Neural cell (in vitro differentiated cells): ENCODE measurements around the gene ASIC2. TPM values are rescaled to one million over a fixed set of nuclear protein-coding genes. Genes with fewer than 3 reads are reported as not detected.

Source experiments
- H2AFZ ChIP-seq: fragments of 200-600, 300-800 bp; sonication (generic), shearing (Covaris generic); 2 replicates; pipeline ENCODE4 v1.6.0; 2014; ENCODE audit warnings: low read depth, mild to moderate bottlenecking, antibody characterized with exemption, low read length, moderate library complexity
- H3F3A ChIP-seq: fragments of 200-600 bp; shearing (Covaris generic); 2 replicates; pipeline ENCODE4 v1.6.1; 2016; ENCODE audit warnings: mild to moderate bottlenecking, moderate library complexity, mixed read lengths, antibody characterized with exemption, low read length; ENCODE audit not compliant: insufficient read depth, poor library complexity, severe bottlenecking
- H3K27ac ChIP-seq: fragments of 200-600, 300-800 bp; sonication (generic), shearing (Covaris generic); 2 replicates; pipeline ENCODE4 v1.5.1; 2014; ENCODE audit warnings: mild to moderate bottlenecking, low read length, moderate library complexity
- H3K27me3 ChIP-seq: fragments of 300-800, 200-600 bp; sonication (generic), shearing (Covaris generic); 2 replicates; pipeline ENCODE4 v1.6.0; 2014; ENCODE audit warnings: mild to moderate bottlenecking, low read depth, low read length, moderate library complexity; ENCODE audit not compliant: insufficient read depth
- H3K36me3 ChIP-seq: fragments of 300-800, 200-600 bp; sonication (generic), shearing (Covaris generic); 2 replicates; pipeline ENCODE4 v1.5.1; 2014; ENCODE audit warnings: mild to moderate bottlenecking, antibody characterized with exemption, low read length, moderate library complexity; ENCODE audit not compliant: insufficient read depth
- H3K4me2 ChIP-seq: fragments of 300-800, 200-600 bp; sonication (generic), shearing (Covaris generic); 2 replicates; pipeline ENCODE4 v1.6.0; 2014; ENCODE audit warnings: mild to moderate bottlenecking, low read length
- H3K4me3 ChIP-seq: fragments of 300-800, 200-600 bp; sonication (generic), shearing (Covaris generic); 2 replicates; pipeline ENCODE4 v1.5.1; 2014; ENCODE audit warnings: mild to moderate bottlenecking, low read length, moderate library complexity
- H3K79me2 ChIP-seq: fragments of 200-600 bp; shearing (Covaris generic); replicated peaks from 2 replicates; pipeline ENCODE4 v1.6.0; 2014; ENCODE audit warnings: mild to moderate bottlenecking, low read length, moderate library complexity; ENCODE audit not compliant: insufficient read depth
- H3K9ac ChIP-seq: fragments of 300-800, 200-600 bp; sonication (generic), shearing (Covaris generic); 2 replicates; pipeline ENCODE4 v1.6.1; 2016; ENCODE audit warnings: mild to moderate bottlenecking, low read length, mixed read lengths
- H3K9me2 ChIP-seq: fragments of 200-600 bp; shearing (Covaris generic); 2 replicates; pipeline ENCODE4 v1.6.1; 2016; ENCODE audit warnings: mild to moderate bottlenecking, low read length, mixed read lengths; ENCODE audit not compliant: insufficient read depth
- H3K9me3 ChIP-seq: fragments of 200-600, 300-800 bp; sonication (generic), shearing (Covaris generic); 2 replicates; pipeline ENCODE4 v1.6.1; 2016; ENCODE audit warnings: mild to moderate bottlenecking, mixed run types, low read length, moderate library complexity, mixed read lengths
- H4K20me1 ChIP-seq: fragments of 200-600 bp; shearing (Covaris generic); 2 replicates; pipeline ENCODE4 v1.6.1; 2016; ENCODE audit warnings: mild to moderate bottlenecking, mixed run types; ENCODE audit not compliant: insufficient read depth
- CTCF ChIP-seq: fragments of 450-650 bp; IDR thresholded peaks from 2 replicates; pipeline ENCODE4 v1.5.1; 2014; ENCODE audit warnings: antibody characterized with exemption, mild to moderate bottlenecking, moderate library complexity; ENCODE audit not compliant: poor library complexity, severe bottlenecking
- EP300 ChIP-seq: fragments of 450-650 bp; conservative IDR thresholded peaks from 2 replicates; pipeline ENCODE4 v1.6.1; 2014; ENCODE audit warnings: antibody characterized with exemption, mild to moderate bottlenecking, moderate library complexity; ENCODE audit not compliant: poor library complexity, severe bottlenecking
- EZH2 ChIP-seq: fragments of 200-600, 300-800 bp; shearing (Covaris generic), sonication (generic); IDR thresholded peaks from 2 replicates; pipeline ENCODE4 v1.6.1; 2014; ENCODE audit warnings: antibody characterized with exemption, low read length, borderline replicate concordance, mild to moderate bottlenecking; ENCODE audit not compliant: insufficient read depth, poor library complexity, severe bottlenecking
- POLR2AphosphoS5 ChIP-seq: IDR thresholded peaks from 2 replicates; pipeline ENCODE4 v1.6.1; 2012
- RAD21 ChIP-seq: fragments of 450-650 bp; conservative IDR thresholded peaks from 2 replicates; pipeline ENCODE4 v1.6.1; 2014; ENCODE audit warnings: antibody characterized with exemption, mild to moderate bottlenecking, moderate library complexity
- SMC3 ChIP-seq: fragments of 450-650 bp; conservative IDR thresholded peaks from 2 replicates; pipeline ENCODE4 v1.6.1; 2014; ENCODE audit warnings: antibody characterized with exemption, mild to moderate bottlenecking, moderate library complexity; ENCODE audit not compliant: poor library complexity
- TAF1 ChIP-seq: IDR thresholded peaks from 2 replicates; pipeline ENCODE4 v1.6.1; 2012; ENCODE audit warnings: low read depth
- polyA plus RNA-seq: library from polyadenylated mRNA; depleted of rRNA; stranded (reverse); fragments of >200 nt; gene quantifications from 2 replicates; pipeline ENCODE4 v1.2.3, GENCODE V29; 2014
- TF ChIP-seq, protein P1 (sequence below): IDR thresholded peaks from 2 replicates; pipeline ENCODE4 v1.6.1; 2012; ENCODE audit warnings: borderline replicate concordance

The ASIC2 gene
- polyA plus RNA-seq, 1 donor from 2014 or later, result 2.4 TPM

DNA sequence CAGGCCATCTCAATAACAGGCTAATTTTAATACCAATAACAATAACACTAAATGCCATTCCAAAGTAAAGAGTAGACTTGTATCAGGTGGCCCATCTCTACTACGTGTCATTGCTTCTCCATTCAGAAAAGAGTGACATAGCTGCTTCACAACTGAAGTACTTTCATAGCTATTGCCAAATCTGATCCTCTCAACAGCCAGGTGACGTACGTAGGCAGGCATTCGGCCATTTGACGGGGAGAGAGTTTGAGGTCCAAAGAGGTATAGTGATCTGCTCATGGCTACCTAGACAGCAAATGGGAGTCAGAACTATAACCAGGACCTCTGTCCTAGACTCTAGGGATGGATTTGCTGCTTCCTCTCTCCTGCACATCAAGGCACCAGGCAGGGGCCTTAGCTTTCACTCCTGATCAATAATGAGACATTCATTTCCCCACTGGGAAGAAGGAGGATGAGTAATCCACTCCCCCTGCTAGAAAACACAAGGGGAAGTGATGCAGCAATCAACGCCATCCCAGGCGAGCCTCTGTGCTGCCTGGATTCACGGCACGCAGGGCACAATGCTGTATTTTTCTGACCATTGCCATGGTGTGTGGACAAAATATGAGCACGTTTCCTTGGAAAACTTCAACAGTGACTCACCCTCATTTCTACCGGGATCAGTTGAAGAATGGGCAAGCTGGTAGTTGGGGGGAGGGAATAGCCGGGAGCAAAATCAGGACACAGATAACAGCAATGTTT is 220.5 kb downstream of the ASIC2 start:
- no peaks in the 10 kb centered on the region for H3F3A ChIP-seq

DNA sequence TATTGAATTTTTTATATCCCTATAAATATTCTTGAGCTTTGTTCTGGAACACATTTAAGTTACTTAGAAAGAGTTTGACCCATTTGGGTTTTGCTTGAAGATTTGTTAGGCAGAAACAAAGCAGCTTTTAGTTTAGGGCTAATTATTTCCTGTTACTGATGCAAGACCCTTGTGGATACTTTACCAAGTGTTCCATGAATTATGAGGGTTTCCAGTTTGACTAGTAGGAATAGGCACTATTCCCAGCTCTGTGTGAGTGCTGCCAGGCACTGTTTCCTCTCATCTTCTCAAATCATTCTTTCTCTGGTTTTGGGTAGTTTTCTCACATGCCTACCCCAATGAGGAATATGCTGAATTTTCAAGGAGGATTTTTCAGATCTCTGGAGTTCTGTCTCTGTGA is 221.4 kb downstream of the ASIC2 start:
- H3F3A ChIP-seq, result no peaks in the 10 kb centered on the region
- H3K9me3 ChIP-seq, result no peaks in the 10 kb centered on the region
- no peak overlapping the region for H2AFZ ChIP-seq
- no peaks in the 10 kb centered on the region for H4K20me1 ChIP-seq
- no peak overlapping the region for H3K27ac ChIP-seq
- no peaks in the 10 kb centered on the region for H3K9me2 ChIP-seq
- H3K27me3 ChIP-seq, result no peaks in the 10 kb centered on the region
- H3K4me3 ChIP-seq, result no peak overlapping the region
- H3K36me3 ChIP-seq, result no peaks in the 10 kb centered on the region
- H3K79me2 ChIP-seq, result no peaks in the 10 kb centered on the region
- no peak overlapping the region for H3K4me2 ChIP-seq
- no peak overlapping the region for H3K9ac ChIP-seq
- no peak for TF ChIP-seq SMC3
- TF ChIP-seq, protein P1, sequence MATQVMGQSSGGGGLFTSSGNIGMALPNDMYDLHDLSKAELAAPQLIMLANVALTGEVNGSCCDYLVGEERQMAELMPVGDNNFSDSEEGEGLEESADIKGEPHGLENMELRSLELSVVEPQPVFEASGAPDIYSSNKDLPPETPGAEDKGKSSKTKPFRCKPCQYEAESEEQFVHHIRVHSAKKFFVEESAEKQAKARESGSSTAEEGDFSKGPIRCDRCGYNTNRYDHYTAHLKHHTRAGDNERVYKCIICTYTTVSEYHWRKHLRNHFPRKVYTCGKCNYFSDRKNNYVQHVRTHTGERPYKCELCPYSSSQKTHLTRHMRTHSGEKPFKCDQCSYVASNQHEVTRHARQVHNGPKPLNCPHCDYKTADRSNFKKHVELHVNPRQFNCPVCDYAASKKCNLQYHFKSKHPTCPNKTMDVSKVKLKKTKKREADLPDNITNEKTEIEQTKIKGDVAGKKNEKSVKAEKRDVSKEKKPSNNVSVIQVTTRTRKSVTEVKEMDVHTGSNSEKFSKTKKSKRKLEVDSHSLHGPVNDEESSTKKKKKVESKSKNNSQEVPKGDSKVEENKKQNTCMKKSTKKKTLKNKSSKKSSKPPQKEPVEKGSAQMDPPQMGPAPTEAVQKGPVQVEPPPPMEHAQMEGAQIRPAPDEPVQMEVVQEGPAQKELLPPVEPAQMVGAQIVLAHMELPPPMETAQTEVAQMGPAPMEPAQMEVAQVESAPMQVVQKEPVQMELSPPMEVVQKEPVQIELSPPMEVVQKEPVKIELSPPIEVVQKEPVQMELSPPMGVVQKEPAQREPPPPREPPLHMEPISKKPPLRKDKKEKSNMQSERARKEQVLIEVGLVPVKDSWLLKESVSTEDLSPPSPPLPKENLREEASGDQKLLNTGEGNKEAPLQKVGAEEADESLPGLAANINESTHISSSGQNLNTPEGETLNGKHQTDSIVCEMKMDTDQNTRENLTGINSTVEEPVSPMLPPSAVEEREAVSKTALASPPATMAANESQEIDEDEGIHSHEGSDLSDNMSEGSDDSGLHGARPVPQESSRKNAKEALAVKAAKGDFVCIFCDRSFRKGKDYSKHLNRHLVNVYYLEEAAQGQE, result no peak
- TF ChIP-seq RAD21, result no peak
- TF ChIP-seq CTCF, result no peak
- TF ChIP-seq POLR2AphosphoS5, result no peak
- no peak for TF ChIP-seq EZH2
- TF ChIP-seq TAF1, result no peak
- TF ChIP-seq EP300, result no peak

More for the DNA sequence above, 220.5 kb downstream of the ASIC2 start:
- no peaks in the 10 kb centered on the region for H3K79me2 ChIP-seq
- no peaks in the 10 kb centered on the region for H3K36me3 ChIP-seq
- no peak overlapping the region for H3K9ac ChIP-seq
- no peak overlapping the region for H3K4me2 ChIP-seq
- H2AFZ ChIP-seq, result no peak overlapping the region
- H4K20me1 ChIP-seq, result no peaks in the 10 kb centered on the region
- TF ChIP-seq, protein P1, result no peak
- no peak for TF ChIP-seq RAD21
- TF ChIP-seq EZH2, result no peak
- TF ChIP-seq CTCF, result no peak
- TF ChIP-seq POLR2AphosphoS5, result no peak
- TF ChIP-seq SMC3, result no peak
- no peak for TF ChIP-seq EP300
- H3K9me3 ChIP-seq, result no peaks in the 10 kb centered on the region
- no peaks in the 10 kb centered on the region for H3K27me3 ChIP-seq
- no peak overlapping the region for H3K4me3 ChIP-seq
- H3K27ac ChIP-seq, result no peak overlapping the region
- no peaks in the 10 kb centered on the region for H3K9me2 ChIP-seq
